HepG2 (cell line): ENCODE results near the gene NKRF. TPM values are rescaled to one million over a fixed set of nuclear protein-coding genes. Genes with fewer than 3 reads are reported as not detected.
"Not testable (repeated sequence)": the region's sequence is repeated elsewhere in the genome, so short reads cannot be mapped to it uniquely, and the experiment has no call there.

Experiments used
- ATAC-seq: fragments of 200-7000 bp; cut with Tn5 transposase; 3 replicates; pipeline ENCODE4 v1.9.1; 2020; ENCODE audit warnings: mild to moderate bottlenecking, moderate library complexity
- BruUV-seq: library from RNA; stranded (reverse); fragments of 400-500 nt; replicated peaks from 2 replicates; lab custom pipeline; 2021; lab: Mats Ljungman, UMichigan
- CTCF ChIA-PET: fragments of 300-600 bp; formaldehyde crosslinking; extraction: SDS; loops from one replicate; lab custom pipeline; 2021; ENCODE audit warnings: low total read pairs, inconsistent platforms, low intra/inter-chr PET ratio; lab: Yijun Ruan, JAX
- POLR2A ChIA-PET: fragments of 350-600 bp; sonication (Branson Sonifier 250); formaldehyde crosslinking; loops from one replicate; lab custom pipeline; 2020; ENCODE audit warnings: antibody characterized with exemption, inconsistent platforms; lab: Yijun Ruan, JAX
- DNase-seq: peaks from one replicate; pipeline ENCODE4 v3.0.0-alpha.2; 2015; ENCODE audit warnings: low spot score
- FAIRE-seq: peaks from 3 replicates; lab custom pipeline; 2011; peaks lifted over from hg19 to GRCh38; lab: Jason Lieb, UNC
- H2AFZ ChIP-seq: one replicate; pipeline ENCODE4 v1.6.1; 2011; ENCODE audit warnings: low read length, inconsistent platforms
- H3K27ac ChIP-seq: fragments of 300-600 bp; 3 replicates; pipeline ENCODE4 v1.8.0; 2011; ENCODE audit warnings: mixed run types, mild to moderate bottlenecking, mixed read lengths, low read length, inconsistent platforms; ENCODE audit not compliant: insufficient read depth; ENCODE audit errors: extremely low read length
- H3K27me3 ChIP-seq, 2 experiments: fragments of 200-600 bp in 1 of 2; 2 replicates in 1 of 2; 3 replicates in 1 of 2; pipeline versions ENCODE4 v1.6.0 to v1.8.0; 2011; ENCODE audit warnings: low read length in 2 of 2, mild to moderate bottlenecking in 2 of 2, moderate library complexity in 2 of 2, inconsistent platforms in 1 of 2; ENCODE audit not compliant: insufficient read depth in 2 of 2, control insufficient read depth in 1 of 2
- H3K36me3 ChIP-seq, 2 experiments: fragments of 200-600 bp in 1 of 2; replicated peaks in 1 of 2; 2 replicates in 1 of 2; 3 replicates in 1 of 2; pipeline versions ENCODE4 v1.5.1 to v1.8.0; 2011; ENCODE audit warnings: low read length in 2 of 2, inconsistent platforms in 1 of 2; ENCODE audit not compliant: insufficient read depth in 2 of 2, control insufficient read depth in 1 of 2
- H3K4me1 ChIP-seq: 2 replicates; pipeline ENCODE4 v1.5.1; 2012; ENCODE audit warnings: low read length, inconsistent platforms; ENCODE audit not compliant: insufficient read depth
- H3K4me2 ChIP-seq: 2 replicates; pipeline ENCODE4 v1.6.0; 2011; ENCODE audit warnings: low read depth, low read length, inconsistent platforms
- H3K4me3 ChIP-seq, 3 experiments: fragments of 200-600 bp in 1 of 3; sonication (generic), shearing (Covaris generic) in 1 of 3; replicated peaks in 1 of 3; 2 replicates each; pipeline ENCODE4 v1.5.1; 2011 to 2016; ENCODE audit warnings: low read length in 3 of 3, inconsistent platforms in 2 of 3, low read depth in 2 of 3, mild to moderate bottlenecking in 2 of 3, control low read depth in 1 of 3, mixed read lengths in 1 of 3; ENCODE audit not compliant: insufficient read depth in 1 of 3
- H3K79me2 ChIP-seq: one replicate; pipeline ENCODE4 v1.6.1; 2011; ENCODE audit warnings: low read length, inconsistent platforms; ENCODE audit not compliant: insufficient read depth
- H3K9ac ChIP-seq: 2 replicates; pipeline ENCODE4 v1.6.0; 2011; ENCODE audit warnings: mild to moderate bottlenecking, low read depth, low read length, inconsistent platforms; ENCODE audit not compliant: insufficient read depth
- H3K9me3 ChIP-seq: 2 replicates; pipeline ENCODE4 v1.5.1; 2012; ENCODE audit warnings: mild to moderate bottlenecking, low read length
- H4K20me1 ChIP-seq: 2 replicates; pipeline ENCODE4 v1.6.0; 2011; ENCODE audit warnings: inconsistent platforms, mild to moderate bottlenecking, low read length, moderate library complexity; ENCODE audit not compliant: insufficient read depth
- CHD2 ChIP-seq: IDR thresholded peaks from 2 replicates; pipeline ENCODE4 v1.6.1; 2011; ENCODE audit warnings: low read depth, low read length, improper control_type of control experiment
- HHEX ChIP-seq: IDR thresholded peaks from 2 replicates; pipeline ENCODE4 v1.6.1; 2016; ENCODE audit warnings: control low read depth
- HOXD1 ChIP-seq: sonication (generic); formaldehyde crosslinking; IDR thresholded peaks from 2 replicates; pipeline ENCODE4 v1.5.0; 2020; ENCODE audit warnings: missing genetic modification reagents
- KDM3A ChIP-seq: IDR thresholded peaks from 2 replicates; pipeline ENCODE4 v1.6.1; 2018; ENCODE audit warnings: low read depth, missing compliant biosample characterization
- NCOR1 ChIP-seq: fragments of 200-600 bp; sonication (generic); IDR thresholded peaks from 2 replicates; pipeline ENCODE4 v1.7.0; 2017; ENCODE audit warnings: antibody characterized with exemption, low read length, borderline replicate concordance
- PITX1 ChIP-seq: sonication (generic); formaldehyde crosslinking; IDR thresholded peaks from 2 replicates; pipeline ENCODE4 v1.5.1; 2020; ENCODE audit warnings: mild to moderate bottlenecking, missing genetic modification reagents
- RBM22 ChIP-seq: fragments of 200-400 bp; formaldehyde crosslinking; optimal IDR thresholded peaks from 2 replicates; pipeline ENCODE3; 2017; ENCODE audit warnings: mild to moderate bottlenecking, low read length, moderate library complexity
- THYN1 ChIP-seq: sonication (generic); formaldehyde crosslinking; IDR thresholded peaks from 2 replicates; pipeline ENCODE4 v1.8.1; 2023; ENCODE audit warnings: low read depth, mild to moderate bottlenecking, moderate library complexity, missing genetic modification reagents, borderline replicate concordance
- TRAFD1 ChIP-seq: sonication (generic); formaldehyde crosslinking; IDR thresholded peaks from 2 replicates; pipeline ENCODE4 v1.5.1; 2020; ENCODE audit warnings: missing genetic modification reagents, mild to moderate bottlenecking, borderline replicate concordance
- TSC22D2 ChIP-seq: sonication (generic); formaldehyde crosslinking; IDR thresholded peaks from 2 replicates; pipeline ENCODE4 v1.5.1; 2020; ENCODE audit warnings: missing genetic modification reagents, mild to moderate bottlenecking, borderline replicate concordance
- ZNF224 ChIP-seq: sonication (generic); formaldehyde crosslinking; IDR thresholded peaks from 2 replicates; pipeline ENCODE4 v1.5.0; 2020; ENCODE audit warnings: mild to moderate bottlenecking, missing genetic modification reagents
- ZNF503 ChIP-seq: sonication (generic); formaldehyde crosslinking; IDR thresholded peaks from 2 replicates; pipeline ENCODE4 v1.4.0; 2020; ENCODE audit warnings: missing genetic modification reagents
- ZNF747 ChIP-seq: sonication (generic); formaldehyde crosslinking; IDR thresholded peaks from 2 replicates; pipeline ENCODE4 v1.8.1; 2023; ENCODE audit warnings: missing genetic modification reagents, mild to moderate bottlenecking, borderline replicate concordance
- ZNF75D ChIP-seq: sonication (generic); formaldehyde crosslinking; IDR thresholded peaks from 2 replicates; pipeline ENCODE4 v1.8.1; 2023; ENCODE audit warnings: missing genetic modification reagents, mild to moderate bottlenecking, borderline replicate concordance
- ZNF792 ChIP-seq: IDR thresholded peaks from 2 replicates; pipeline ENCODE4 v1.6.1; 2016
- WGBS: methylation state at CpG from one replicate; pipeline ENCODE4 v1.1.6; 2017; ENCODE audit warnings: low lambda C conversion rate; 5-methylcytosine and 5-hydroxymethylcytosine counted together
- in situ Hi-C: cut with HindIII; loops from 2 replicates; pipeline ENCODE4 v1.10.0; 2017; ENCODE audit warnings: low pct_unique_long_range_greater_than_20kb; ENCODE audit not compliant: extremely low pct_ligation_motif_present
- intact Hi-C: fragments of 100-400 bp; cut with micrococcal nuclease; formaldehyde crosslinking; loops from one replicate; pipeline ENCODE4 v1.10.0; 2022; ENCODE audit not compliant: unreplicated experiment
- polyA plus RNA-seq, 8 experiments: library from polyadenylated mRNA; depleted of rRNA in 3 of 8; stranded (reverse) in 7 of 8; unstranded in 1 of 8; fragments of >200 nt; fragmentation: Illumina TruSeq in 4 of 8; extraction: Trizol in 4 of 8; gene quantifications; 2 replicates each; pipeline versions ENCODE4 v1.2.1 to v1.2.3, GENCODE V29; 2011 to 2016; ENCODE audit warnings: low read depth in 4 of 8, missing spikeins in 1 of 8, mixed read lengths in 1 of 8; ENCODE audit not compliant: insufficient read depth in 1 of 8
- total RNA-seq, 5 experiments: library from RNA; depleted of rRNA; stranded (reverse); fragments of >200 nt; fragmentation: Illumina TruSeq; extraction: Trizol; gene quantifications; 2 replicates each; pipeline ENCODE4 v1.2.3, GENCODE V29; 2016; ENCODE audit warnings: low read depth in 1 of 5

The NKRF gene
- total and polyA plus RNA-seq, 2 of the 13 experiments (the other 11 are each of a cell fraction or from before 2014, with no cell fraction given), result 3.3 to 6.0 TPM

- Histone ChIP-seq H2AFZ (no peak overlapping the region), H3K4me1 (peaks cover 6% of the 10 kb centered on the region; the same call in 1 of the 2 replicates), H3K27me3 (no peaks in the 10 kb centered on the region), H4K20me1 (no peaks in the 10 kb centered on the region), H3K4me2 (no peak overlapping the region), H3K4me3 (no peak overlapping the region), H3K79me2 (no peaks in the 10 kb centered on the region), H3K27ac (no peak overlapping the region), H3K36me3 (no peaks in the 10 kb centered on the region), H3K9me3 (no peaks in the 10 kb centered on the region), H3K9ac (no peak overlapping the region)
- FAIRE-seq (no peak), ATAC-seq (no peak), DNase-seq (no peak)
- TF ChIP-seq ZNF792 (CRISPR knock-in tag) (no peak), HHEX (CRISPR knock-in tag) (no peak), RBM22 (no peak), HOXD1 (CRISPR knock-in tag) (no peak), PITX1 (CRISPR knock-in tag) (no peak), ZNF75D (CRISPR knock-in tag) (no peak), ZNF224 (CRISPR knock-in tag) (no peak), ZNF747 (CRISPR knock-in tag) (no peak), THYN1 (no peak), ZNF503 (CRISPR knock-in tag) (no peak), TRAFD1 (CRISPR knock-in tag) (no peak), KDM3A (no peak), NCOR1 (no peak), TSC22D2 (no peak), CHD2 (no peak)
- CTCF ChIA-PET, result no interaction called here
- intact Hi-C loops (no loop called here), in situ Hi-C loops (no loop called here)
- TSS peak; percentile 42 for BruUV-seq
- 100% methylated on average over 1 of the region's 10 CpGs for WGBS
- POLR2A ChIA-PET, result no interaction called here
These were observed 32.7 kb upstream of the NKRF start for GRCh38 chrX:119638725-119639471.

- H4K20me1 ChIP-seq, H3K4me1 ChIP-seq, in situ Hi-C loops, H3K9ac ChIP-seq, BruUV-seq, H3K4me3 ChIP-seq, CTCF ChIA-PET, H2AFZ ChIP-seq, H3K27me3 ChIP-seq, POLR2A ChIA-PET, intact Hi-C loops, H3K27ac ChIP-seq, H3K9me3 ChIP-seq, DNase-seq, H3K79me2 ChIP-seq, ATAC-seq, H3K36me3 ChIP-seq, H3K4me2 ChIP-seq: not testable (repeated sequence)
- peak; percentile 39 for FAIRE-seq
- 86% methylated on average over 1 of the region's 1 CpG for WGBS
These were observed 31.2 kb upstream of the NKRF start for GRCh38 chrX:119637421-119637820.
